Naive B cell (primary cell): ENCODE results near the gene PRKX. TPM values are rescaled to one million over a fixed set of nuclear protein-coding genes. Genes with fewer than 3 reads are reported as not detected.
"Not testable (repeated sequence)": the region's sequence is repeated elsewhere in the genome, so short reads cannot be mapped to it uniquely, and the experiment has no call there.

ENCODE experiments used
- ATAC-seq, 2 donors: fragments of 150-1000 bp; cut with Tn5 transposase; 2 replicates each; pipeline ENCODE4 v1.10.0; 2021; ENCODE audit warnings: low read depth in 2 of 2, mild to moderate bottlenecking in 2 of 2, moderate library complexity in 2 of 2
- DNase-seq: peaks from one replicate; pipeline ENCODE4 v3.0.0; 2022
- H3K27ac Mint-ChIP-seq, 6 donors: one replicate each; pipeline ENCODE4 v1.8.0; 2020 to 2022; ENCODE audit warnings: mild to moderate bottlenecking in 6 of 6, mixed read lengths in 6 of 6, moderate library complexity in 5 of 6, inconsistent platforms in 2 of 6
- H3K27me3 Mint-ChIP-seq, 3 donors: one replicate each; pipeline ENCODE4 v1.8.0; 2021 to 2022; ENCODE audit warnings: mixed read lengths in 3 of 3, mild to moderate bottlenecking in 1 of 3
- H3K36me3 Mint-ChIP-seq, 2 donors: one replicate each; pipeline ENCODE4 v1.8.0; 2020 to 2022; ENCODE audit warnings: mixed read lengths in 2 of 2, inconsistent platforms in 1 of 2, mild to moderate bottlenecking in 1 of 2
- H3K4me1 Mint-ChIP-seq, 3 donors: one replicate each; pipeline ENCODE4 v1.8.0; 2020 to 2022; ENCODE audit warnings: mixed read lengths in 3 of 3, inconsistent platforms in 1 of 3, mild to moderate bottlenecking in 1 of 3, moderate library complexity in 1 of 3
- H3K4me3 Mint-ChIP-seq, 8 donors: one replicate each; pipeline ENCODE4 v1.8.0; 2020 to 2022; ENCODE audit warnings: mild to moderate bottlenecking in 8 of 8, mixed read lengths in 8 of 8, moderate library complexity in 8 of 8, inconsistent platforms in 2 of 8
- H3K9me3 Mint-ChIP-seq, 7 donors: one replicate each; pipeline ENCODE4 v1.8.0; 2020 to 2022; ENCODE audit warnings: mixed read lengths in 7 of 7, mild to moderate bottlenecking in 5 of 7, inconsistent platforms in 2 of 7, moderate library complexity in 1 of 7
- polyA plus RNA-seq, 6 donors: library from polyadenylated mRNA; unstranded; fragments of 300-500 nt; fragmentation: Illumina TruSeq; gene quantifications; one replicate each; pipeline ENCODE4 v1.2.3, GENCODE V29; 2021; ENCODE audit warnings: low read depth in 6 of 6

PRKX gene
- 10 to 100 TPM; 48.4 to 83.6 (median 64.6) TPM for polyA plus RNA-seq

GRCh38 chrX:3713225-3713936, at the start of gene PRKX:
Gene PRKX (minus strand): TSS chrX:3713649. CDS start chrX:3713253, 396 bp downstream.
- DNase-seq (peak; percentile 87), ATAC-seq (peak; percentile 79 to 80)
- peak within 1 kb of the TSS; percentile 63 to 97 (median 92) for H3K27ac Mint-ChIP-seq
- no peaks in the 10 kb centered on the region for H3K36me3 Mint-ChIP-seq
- peaks cover 12 to 28% (median 15%) of the 10 kb centered on the region in 3 donors for H3K4me1 Mint-ChIP-seq
- no peaks in the 10 kb centered on the region for H3K27me3 Mint-ChIP-seq
- peak within 1 kb of the TSS; percentile 90 to 98 (median 94) for H3K4me3 Mint-ChIP-seq
- H3K9me3 Mint-ChIP-seq, result peaks cover 0 to 3% (median 0%) of the 10 kb centered on the region in 7 donors

GRCh38 chrX:3763111-3763510, 49.7 kb upstream of the PRKX start:
- H3K27me3 Mint-ChIP-seq, result peaks cover 0 to 10% (median 8%) of the 10 kb centered on the region in 3 donors
- no peak overlapping the region for H3K27ac Mint-ChIP-seq
- peak overlapping the region in 1 of 8 donors; percentile 66 for H3K4me3 Mint-ChIP-seq
- peaks cover 0 to 10% (median 5%) of the 10 kb centered on the region in 7 donors for H3K9me3 Mint-ChIP-seq
- ATAC-seq (no peak), DNase-seq (no peak)
- H3K36me3 Mint-ChIP-seq, result no peaks in the 10 kb centered on the region
- peaks cover 0 to 3% (median 0%) of the 10 kb centered on the region in 3 donors for H3K4me1 Mint-ChIP-seq

- Mint-ChIP-seq H3K4me1 (no peaks in the 10 kb centered on the region), H3K9me3 (peaks cover 0 to 7% (median 0%) of the 10 kb centered on the region in 7 donors), H3K4me3 (no peak overlapping the region), H3K27ac (no peak overlapping the region), H3K27me3 (peaks cover 0 to 16% (median 5%) of the 10 kb centered on the region in 3 donors), H3K36me3 (no peaks in the 10 kb centered on the region)
- no peak for DNase-seq
- no peak for ATAC-seq
Measured at GRCh38 chrX:3757510-3758025, 44.1 kb upstream of the PRKX start.

- ATAC-seq (no peak), DNase-seq (no peak)
- H3K36me3 Mint-ChIP-seq, result peaks cover 0 to 4% of the 10 kb centered on the region in 2 donors
- peaks cover 2 to 12% (median 5%) of the 10 kb centered on the region in 7 donors for H3K9me3 Mint-ChIP-seq
- peaks cover 0 to 27% (median 6%) of the 10 kb centered on the region in 3 donors for H3K27me3 Mint-ChIP-seq
- no peak overlapping the region for H3K4me3 Mint-ChIP-seq
- peaks cover 5 to 10% (median 5%) of the 10 kb centered on the region in 3 donors for H3K4me1 Mint-ChIP-seq
- H3K27ac Mint-ChIP-seq, result peak overlapping the region in 1 of 6 donors; percentile 79
Measured at GRCh38 chrX:3748052-3748559, 34.7 kb upstream of the PRKX start.

- H3K9me3 Mint-ChIP-seq, result peaks cover 0 to 18% (median 6%) of the 10 kb centered on the region in 7 donors
- peak; percentile 37 to 68 for ATAC-seq
- H3K27ac Mint-ChIP-seq, result peak overlapping the region in 2 of 6 donors; percentile 32 to 37
- peaks cover 5 to 13% (median 5%) of the 10 kb centered on the region in 3 donors for H3K4me1 Mint-ChIP-seq
- peaks cover 7% of the 10 kb centered on the region in 2 donors for H3K36me3 Mint-ChIP-seq
- peak; percentile 9 for DNase-seq
- peaks cover 0 to 21% (median 12%) of the 10 kb centered on the region in 3 donors for H3K27me3 Mint-ChIP-seq
- no peak overlapping the region for H3K4me3 Mint-ChIP-seq
Measured at GRCh38 chrX:3743801-3744439, 30.5 kb upstream of the PRKX start.

GRCh38 chrX:3740946-3741345, 27.5 kb upstream of the PRKX start:
- not testable (repeated sequence) for H3K27ac Mint-ChIP-seq, H3K4me3 Mint-ChIP-seq, H3K4me1 Mint-ChIP-seq, ATAC-seq, DNase-seq, H3K27me3 Mint-ChIP-seq
- peaks cover 0 to 18% (median 8%) of the 10 kb centered on the region in 7 donors for H3K9me3 Mint-ChIP-seq
- H3K36me3 Mint-ChIP-seq, result peaks cover 10 to 11% of the 10 kb centered on the region in 2 donors

GRCh38 chrX:3738509-3738908, 25.1 kb upstream of the PRKX start:
- DNase-seq (no peak), ATAC-seq (no peak)
- Mint-ChIP-seq H3K4me3 (no peak overlapping the region), H3K27ac (no peak overlapping the region), H3K36me3 (peaks cover 10 to 11% of the 10 kb centered on the region in 2 donors), H3K4me1 (peaks cover 0 to 6% (median under 1%) of the 10 kb centered on the region in 3 donors), H3K27me3 (peaks cover 0 to 22% (median 18%) of the 10 kb centered on the region in 3 donors), H3K9me3 (peaks cover 0 to 11% (median 8%) of the 10 kb centered on the region in 7 donors)

- DNase-seq, H3K4me1 Mint-ChIP-seq, H3K27ac Mint-ChIP-seq, ATAC-seq, H3K4me3 Mint-ChIP-seq: not testable (repeated sequence)
- H3K36me3 Mint-ChIP-seq, result peaks cover 10 to 11% of the 10 kb centered on the region in 2 donors
- H3K27me3 Mint-ChIP-seq, result peaks cover 0 to 22% (median 18%) of the 10 kb centered on the region in 3 donors
- peaks cover 0 to 11% (median 8%) of the 10 kb centered on the region in 7 donors for H3K9me3 Mint-ChIP-seq
Measured at GRCh38 chrX:3736536-3736935, 23.1 kb upstream of the PRKX start.

- H3K9me3 Mint-ChIP-seq, result peaks cover 0 to 11% (median 8%) of the 10 kb centered on the region in 7 donors
- not testable (repeated sequence) for H3K4me1 Mint-ChIP-seq, DNase-seq, ATAC-seq, H3K27ac Mint-ChIP-seq, H3K4me3 Mint-ChIP-seq
- peaks cover 0 to 22% (median 18%) of the 10 kb centered on the region in 3 donors for H3K27me3 Mint-ChIP-seq
- peaks cover 10 to 11% of the 10 kb centered on the region in 2 donors for H3K36me3 Mint-ChIP-seq
Measured at GRCh38 chrX:3735891-3736290, 22.4 kb upstream of the PRKX start.

- Mint-ChIP-seq H3K27me3 (peaks cover 0 to 22% (median 17%) of the 10 kb centered on the region in 3 donors), H3K36me3 (peaks cover 9 to 10% of the 10 kb centered on the region in 2 donors), H3K27ac (peak overlapping the region in 1 of 6 donors; percentile 3)
- DNase-seq, ATAC-seq, H3K9me3 Mint-ChIP-seq, H3K4me3 Mint-ChIP-seq, H3K4me1 Mint-ChIP-seq: not testable (repeated sequence)
Measured at GRCh38 chrX:3734456-3734855, 21.0 kb upstream of the PRKX start.

GRCh38 chrX:3733043-3733430, 19.6 kb upstream of the PRKX start:
- ATAC-seq, result no peak
- no peaks in the 10 kb centered on the region for H3K9me3 Mint-ChIP-seq
- H3K4me3 Mint-ChIP-seq, result peak overlapping the region in 1 of 8 donors; percentile 59
- peaks cover 0 to 14% (median 9%) of the 10 kb centered on the region in 3 donors for H3K27me3 Mint-ChIP-seq
- H3K27ac Mint-ChIP-seq, result no peak overlapping the region
- no peaks in the 10 kb centered on the region for H3K4me1 Mint-ChIP-seq
- no peak for DNase-seq
- H3K36me3 Mint-ChIP-seq, result no peaks in the 10 kb centered on the region

GRCh38 chrX:3732326-3733042, 19.0 kb upstream of the PRKX start:
- not testable (repeated sequence) for H3K36me3 Mint-ChIP-seq, ATAC-seq, H3K4me3 Mint-ChIP-seq, H3K9me3 Mint-ChIP-seq, H3K27ac Mint-ChIP-seq, H3K4me1 Mint-ChIP-seq, DNase-seq
- H3K27me3 Mint-ChIP-seq, result peaks cover 0 to 14% (median 9%) of the 10 kb centered on the region in 3 donors

- no peaks in the 10 kb centered on the region for H3K36me3 Mint-ChIP-seq
- ATAC-seq (no peak), DNase-seq (no peak)
- no peak overlapping the region for H3K27ac Mint-ChIP-seq
- H3K9me3 Mint-ChIP-seq, result no peaks in the 10 kb centered on the region
- H3K27me3 Mint-ChIP-seq, result no peaks in the 10 kb centered on the region
- H3K4me3 Mint-ChIP-seq, result no peak overlapping the region
- no peaks in the 10 kb centered on the region for H3K4me1 Mint-ChIP-seq
Measured at GRCh38 chrX:3728454-3728853, 15.0 kb upstream of the PRKX start.
